Neural cell (in vitro differentiated cells): Measurements from ENCODE around the gene WFDC2. TPM values are rescaled to one million over a fixed set of nuclear protein-coding genes. Genes with fewer than 3 reads are reported as not detected.

ENCODE experiments used
- H2AFZ ChIP-seq: fragments of 200-600, 300-800 bp; sonication (generic), shearing (Covaris generic); 2 replicates; pipeline ENCODE4 v1.6.0; 2014; ENCODE audit warnings: low read depth, mild to moderate bottlenecking, antibody characterized with exemption, low read length, moderate library complexity
- H3F3A ChIP-seq: fragments of 200-600 bp; shearing (Covaris generic); 2 replicates; pipeline ENCODE4 v1.6.1; 2016; ENCODE audit warnings: mild to moderate bottlenecking, moderate library complexity, mixed read lengths, antibody characterized with exemption, low read length; ENCODE audit not compliant: insufficient read depth, poor library complexity, severe bottlenecking
- H3K27ac ChIP-seq: fragments of 200-600, 300-800 bp; sonication (generic), shearing (Covaris generic); 2 replicates; pipeline ENCODE4 v1.5.1; 2014; ENCODE audit warnings: mild to moderate bottlenecking, low read length, moderate library complexity
- H3K27me3 ChIP-seq: fragments of 300-800, 200-600 bp; sonication (generic), shearing (Covaris generic); 2 replicates; pipeline ENCODE4 v1.6.0; 2014; ENCODE audit warnings: mild to moderate bottlenecking, low read depth, low read length, moderate library complexity; ENCODE audit not compliant: insufficient read depth
- H3K36me3 ChIP-seq: fragments of 300-800, 200-600 bp; sonication (generic), shearing (Covaris generic); 2 replicates; pipeline ENCODE4 v1.5.1; 2014; ENCODE audit warnings: mild to moderate bottlenecking, antibody characterized with exemption, low read length, moderate library complexity; ENCODE audit not compliant: insufficient read depth
- H3K4me2 ChIP-seq: fragments of 300-800, 200-600 bp; sonication (generic), shearing (Covaris generic); 2 replicates; pipeline ENCODE4 v1.6.0; 2014; ENCODE audit warnings: mild to moderate bottlenecking, low read length
- H3K4me3 ChIP-seq: fragments of 300-800, 200-600 bp; sonication (generic), shearing (Covaris generic); 2 replicates; pipeline ENCODE4 v1.5.1; 2014; ENCODE audit warnings: mild to moderate bottlenecking, low read length, moderate library complexity
- H3K79me2 ChIP-seq: fragments of 200-600 bp; shearing (Covaris generic); replicated peaks from 2 replicates; pipeline ENCODE4 v1.6.0; 2014; ENCODE audit warnings: mild to moderate bottlenecking, low read length, moderate library complexity; ENCODE audit not compliant: insufficient read depth
- H3K9ac ChIP-seq: fragments of 300-800, 200-600 bp; sonication (generic), shearing (Covaris generic); 2 replicates; pipeline ENCODE4 v1.6.1; 2016; ENCODE audit warnings: mild to moderate bottlenecking, low read length, mixed read lengths
- H3K9me2 ChIP-seq: fragments of 200-600 bp; shearing (Covaris generic); 2 replicates; pipeline ENCODE4 v1.6.1; 2016; ENCODE audit warnings: mild to moderate bottlenecking, low read length, mixed read lengths; ENCODE audit not compliant: insufficient read depth
- H3K9me3 ChIP-seq: fragments of 200-600, 300-800 bp; sonication (generic), shearing (Covaris generic); 2 replicates; pipeline ENCODE4 v1.6.1; 2016; ENCODE audit warnings: mild to moderate bottlenecking, mixed run types, low read length, moderate library complexity, mixed read lengths
- H4K20me1 ChIP-seq: fragments of 200-600 bp; shearing (Covaris generic); 2 replicates; pipeline ENCODE4 v1.6.1; 2016; ENCODE audit warnings: mild to moderate bottlenecking, mixed run types; ENCODE audit not compliant: insufficient read depth
- EP300 ChIP-seq: fragments of 450-650 bp; conservative IDR thresholded peaks from 2 replicates; pipeline ENCODE4 v1.6.1; 2014; ENCODE audit warnings: antibody characterized with exemption, mild to moderate bottlenecking, moderate library complexity; ENCODE audit not compliant: poor library complexity, severe bottlenecking
- EZH2 ChIP-seq: fragments of 200-600, 300-800 bp; shearing (Covaris generic), sonication (generic); IDR thresholded peaks from 2 replicates; pipeline ENCODE4 v1.6.1; 2014; ENCODE audit warnings: antibody characterized with exemption, low read length, borderline replicate concordance, mild to moderate bottlenecking; ENCODE audit not compliant: insufficient read depth, poor library complexity, severe bottlenecking
- MXI1 ChIP-seq: fragments of 450-650 bp; conservative IDR thresholded peaks from 2 replicates; pipeline ENCODE4 v1.6.1; 2014; ENCODE audit warnings: antibody characterized with exemption, mild to moderate bottlenecking; ENCODE audit not compliant: poor library complexity, severe bottlenecking
- POLR2AphosphoS5 ChIP-seq: IDR thresholded peaks from 2 replicates; pipeline ENCODE4 v1.6.1; 2012
- RAD21 ChIP-seq: fragments of 450-650 bp; conservative IDR thresholded peaks from 2 replicates; pipeline ENCODE4 v1.6.1; 2014; ENCODE audit warnings: antibody characterized with exemption, mild to moderate bottlenecking, moderate library complexity
- SMC3 ChIP-seq: fragments of 450-650 bp; conservative IDR thresholded peaks from 2 replicates; pipeline ENCODE4 v1.6.1; 2014; ENCODE audit warnings: antibody characterized with exemption, mild to moderate bottlenecking, moderate library complexity; ENCODE audit not compliant: poor library complexity
- TAF1 ChIP-seq: IDR thresholded peaks from 2 replicates; pipeline ENCODE4 v1.6.1; 2012; ENCODE audit warnings: low read depth
- polyA plus RNA-seq: library from polyadenylated mRNA; depleted of rRNA; stranded (reverse); fragments of >200 nt; gene quantifications from 2 replicates; pipeline ENCODE4 v1.2.3, GENCODE V29; 2014
- TF ChIP-seq, protein P1 (sequence below): IDR thresholded peaks from 2 replicates; pipeline ENCODE4 v1.6.1; 2012; ENCODE audit warnings: borderline replicate concordance
- TF ChIP-seq, protein P2 (sequence below): fragments of 450-650 bp; IDR thresholded peaks from 2 replicates; pipeline ENCODE4 v1.5.1; 2014; ENCODE audit warnings: antibody characterized with exemption, mild to moderate bottlenecking, moderate library complexity; ENCODE audit not compliant: poor library complexity, severe bottlenecking

Gene WFDC2
- polyA plus RNA-seq, 1 donor from 2014 or later = not detected

DNA sequence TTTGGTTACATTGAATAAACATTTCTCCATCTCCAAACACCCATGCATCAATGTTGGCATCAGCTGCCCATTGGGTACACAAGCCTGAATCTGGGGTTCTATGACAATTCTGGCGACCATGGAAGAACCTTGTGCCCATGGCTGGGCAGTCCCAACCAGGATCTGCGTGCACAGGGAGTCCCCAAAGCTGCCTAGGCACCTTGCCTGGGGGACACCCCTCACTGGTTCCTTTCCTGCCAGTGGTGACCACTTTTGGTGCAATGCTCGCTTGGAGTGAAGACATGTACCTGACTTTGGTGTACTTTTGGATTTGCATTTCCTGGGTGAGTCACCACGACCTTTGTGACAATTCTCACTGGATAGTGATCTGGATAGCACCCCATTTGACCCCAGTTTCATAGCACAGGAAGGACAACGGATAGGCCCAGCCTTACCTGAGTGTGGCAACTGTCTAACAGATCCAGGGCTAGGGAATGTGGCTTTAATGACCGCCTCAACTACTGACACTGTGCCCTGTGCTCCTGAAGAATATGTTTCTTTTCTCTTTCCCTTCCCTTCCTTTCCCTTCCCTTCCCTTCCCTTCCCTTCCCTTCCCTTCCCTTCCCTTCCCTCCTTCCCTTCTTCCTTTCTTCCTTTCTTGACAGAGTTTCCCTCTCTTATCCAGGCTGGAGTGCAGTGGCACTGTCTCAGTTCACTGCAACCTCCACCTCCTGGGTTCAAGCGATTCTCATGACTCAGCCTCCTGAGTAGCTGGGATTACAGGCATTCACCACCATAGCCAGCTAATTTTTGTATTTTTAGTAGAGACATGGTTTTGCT lies 38.7 kb downstream of the WFDC2 start:
- TF ChIP-seq EZH2 (no peak), SMC3 (no peak)
- H3K9me3 ChIP-seq = no peaks in the 10 kb centered on the region
- no peak overlapping the region for H3K9ac ChIP-seq
- H3K27ac ChIP-seq = no peak overlapping the region
- H3K36me3 ChIP-seq = no peaks in the 10 kb centered on the region
- H3F3A ChIP-seq = no peaks in the 10 kb centered on the region
- no peaks in the 10 kb centered on the region for H3K27me3 ChIP-seq
- no peak overlapping the region for H3K4me3 ChIP-seq
- H2AFZ ChIP-seq = no peak overlapping the region
- H4K20me1 ChIP-seq = no peaks in the 10 kb centered on the region
- no peak overlapping the region for H3K4me2 ChIP-seq
- no peaks in the 10 kb centered on the region for H3K79me2 ChIP-seq
- H3K9me2 ChIP-seq = no peaks in the 10 kb centered on the region

DNA sequence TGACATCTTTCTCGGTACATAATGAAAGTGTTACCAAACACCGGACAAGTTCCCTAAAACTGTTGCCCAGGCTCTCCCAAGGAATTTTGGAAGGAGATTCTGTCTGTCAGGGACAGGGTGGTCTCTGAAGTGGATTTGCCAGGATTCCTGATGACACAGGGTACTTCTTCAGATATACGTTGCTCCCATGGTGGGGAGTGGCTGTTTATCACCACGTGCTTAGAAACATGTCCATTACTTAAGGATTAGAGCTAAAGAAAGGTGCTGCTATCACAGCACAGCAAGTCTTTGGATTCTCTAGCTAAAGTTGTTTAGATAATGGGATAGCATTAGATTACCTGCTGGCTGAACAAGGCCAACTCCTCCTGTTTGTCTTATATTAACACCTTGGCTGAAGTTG lies 39.5 kb downstream of the WFDC2 start:
- TF ChIP-seq SMC3 = no peak
- no peak for TF ChIP-seq TAF1
- no peak for TF ChIP-seq RAD21
- TF ChIP-seq POLR2AphosphoS5 = no peak
- no peak for TF ChIP-seq EP300
- no peak for TF ChIP-seq MXI1
- TF ChIP-seq, protein P1, sequence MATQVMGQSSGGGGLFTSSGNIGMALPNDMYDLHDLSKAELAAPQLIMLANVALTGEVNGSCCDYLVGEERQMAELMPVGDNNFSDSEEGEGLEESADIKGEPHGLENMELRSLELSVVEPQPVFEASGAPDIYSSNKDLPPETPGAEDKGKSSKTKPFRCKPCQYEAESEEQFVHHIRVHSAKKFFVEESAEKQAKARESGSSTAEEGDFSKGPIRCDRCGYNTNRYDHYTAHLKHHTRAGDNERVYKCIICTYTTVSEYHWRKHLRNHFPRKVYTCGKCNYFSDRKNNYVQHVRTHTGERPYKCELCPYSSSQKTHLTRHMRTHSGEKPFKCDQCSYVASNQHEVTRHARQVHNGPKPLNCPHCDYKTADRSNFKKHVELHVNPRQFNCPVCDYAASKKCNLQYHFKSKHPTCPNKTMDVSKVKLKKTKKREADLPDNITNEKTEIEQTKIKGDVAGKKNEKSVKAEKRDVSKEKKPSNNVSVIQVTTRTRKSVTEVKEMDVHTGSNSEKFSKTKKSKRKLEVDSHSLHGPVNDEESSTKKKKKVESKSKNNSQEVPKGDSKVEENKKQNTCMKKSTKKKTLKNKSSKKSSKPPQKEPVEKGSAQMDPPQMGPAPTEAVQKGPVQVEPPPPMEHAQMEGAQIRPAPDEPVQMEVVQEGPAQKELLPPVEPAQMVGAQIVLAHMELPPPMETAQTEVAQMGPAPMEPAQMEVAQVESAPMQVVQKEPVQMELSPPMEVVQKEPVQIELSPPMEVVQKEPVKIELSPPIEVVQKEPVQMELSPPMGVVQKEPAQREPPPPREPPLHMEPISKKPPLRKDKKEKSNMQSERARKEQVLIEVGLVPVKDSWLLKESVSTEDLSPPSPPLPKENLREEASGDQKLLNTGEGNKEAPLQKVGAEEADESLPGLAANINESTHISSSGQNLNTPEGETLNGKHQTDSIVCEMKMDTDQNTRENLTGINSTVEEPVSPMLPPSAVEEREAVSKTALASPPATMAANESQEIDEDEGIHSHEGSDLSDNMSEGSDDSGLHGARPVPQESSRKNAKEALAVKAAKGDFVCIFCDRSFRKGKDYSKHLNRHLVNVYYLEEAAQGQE = no peak
- TF ChIP-seq, protein P2, sequence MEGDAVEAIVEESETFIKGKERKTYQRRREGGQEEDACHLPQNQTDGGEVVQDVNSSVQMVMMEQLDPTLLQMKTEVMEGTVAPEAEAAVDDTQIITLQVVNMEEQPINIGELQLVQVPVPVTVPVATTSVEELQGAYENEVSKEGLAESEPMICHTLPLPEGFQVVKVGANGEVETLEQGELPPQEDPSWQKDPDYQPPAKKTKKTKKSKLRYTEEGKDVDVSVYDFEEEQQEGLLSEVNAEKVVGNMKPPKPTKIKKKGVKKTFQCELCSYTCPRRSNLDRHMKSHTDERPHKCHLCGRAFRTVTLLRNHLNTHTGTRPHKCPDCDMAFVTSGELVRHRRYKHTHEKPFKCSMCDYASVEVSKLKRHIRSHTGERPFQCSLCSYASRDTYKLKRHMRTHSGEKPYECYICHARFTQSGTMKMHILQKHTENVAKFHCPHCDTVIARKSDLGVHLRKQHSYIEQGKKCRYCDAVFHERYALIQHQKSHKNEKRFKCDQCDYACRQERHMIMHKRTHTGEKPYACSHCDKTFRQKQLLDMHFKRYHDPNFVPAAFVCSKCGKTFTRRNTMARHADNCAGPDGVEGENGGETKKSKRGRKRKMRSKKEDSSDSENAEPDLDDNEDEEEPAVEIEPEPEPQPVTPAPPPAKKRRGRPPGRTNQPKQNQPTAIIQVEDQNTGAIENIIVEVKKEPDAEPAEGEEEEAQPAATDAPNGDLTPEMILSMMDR = no peak
- TF ChIP-seq EZH2 = no peak
- Histone ChIP-seq H3K4me3 (no peak overlapping the region), H3K79me2 (no peaks in the 10 kb centered on the region), H4K20me1 (no peaks in the 10 kb centered on the region), H3K36me3 (no peaks in the 10 kb centered on the region), H3F3A (no peaks in the 10 kb centered on the region), H3K9me2 (no peaks in the 10 kb centered on the region), H3K27me3 (no peaks in the 10 kb centered on the region), H3K9me3 (no peaks in the 10 kb centered on the region), H3K9ac (no peak overlapping the region), H3K4me2 (no peak overlapping the region), H2AFZ (no peak overlapping the region), H3K27ac (no peak overlapping the region)
